Neural cell (in vitro differentiated cells): ENCODE data around the gene ASIC4. TPM values are rescaled to one million over a fixed set of nuclear protein-coding genes. Genes with fewer than 3 reads are reported as not detected.

Experiments used
- H2AFZ ChIP-seq: fragments of 200-600, 300-800 bp; sonication (generic), shearing (Covaris generic); 2 replicates; pipeline ENCODE4 v1.6.0; 2014; ENCODE audit warnings: low read depth, mild to moderate bottlenecking, antibody characterized with exemption, low read length, moderate library complexity
- H3F3A ChIP-seq: fragments of 200-600 bp; shearing (Covaris generic); 2 replicates; pipeline ENCODE4 v1.6.1; 2016; ENCODE audit warnings: mild to moderate bottlenecking, moderate library complexity, mixed read lengths, antibody characterized with exemption, low read length; ENCODE audit not compliant: insufficient read depth, poor library complexity, severe bottlenecking
- H3K27ac ChIP-seq: fragments of 200-600, 300-800 bp; sonication (generic), shearing (Covaris generic); 2 replicates; pipeline ENCODE4 v1.5.1; 2014; ENCODE audit warnings: mild to moderate bottlenecking, low read length, moderate library complexity
- H3K27me3 ChIP-seq: fragments of 300-800, 200-600 bp; sonication (generic), shearing (Covaris generic); 2 replicates; pipeline ENCODE4 v1.6.0; 2014; ENCODE audit warnings: mild to moderate bottlenecking, low read depth, low read length, moderate library complexity; ENCODE audit not compliant: insufficient read depth
- H3K36me3 ChIP-seq: fragments of 300-800, 200-600 bp; sonication (generic), shearing (Covaris generic); 2 replicates; pipeline ENCODE4 v1.5.1; 2014; ENCODE audit warnings: mild to moderate bottlenecking, antibody characterized with exemption, low read length, moderate library complexity; ENCODE audit not compliant: insufficient read depth
- H3K4me2 ChIP-seq: fragments of 300-800, 200-600 bp; sonication (generic), shearing (Covaris generic); 2 replicates; pipeline ENCODE4 v1.6.0; 2014; ENCODE audit warnings: mild to moderate bottlenecking, low read length
- H3K4me3 ChIP-seq: fragments of 300-800, 200-600 bp; sonication (generic), shearing (Covaris generic); 2 replicates; pipeline ENCODE4 v1.5.1; 2014; ENCODE audit warnings: mild to moderate bottlenecking, low read length, moderate library complexity
- H3K79me2 ChIP-seq: fragments of 200-600 bp; shearing (Covaris generic); replicated peaks from 2 replicates; pipeline ENCODE4 v1.6.0; 2014; ENCODE audit warnings: mild to moderate bottlenecking, low read length, moderate library complexity; ENCODE audit not compliant: insufficient read depth
- H3K9ac ChIP-seq: fragments of 300-800, 200-600 bp; sonication (generic), shearing (Covaris generic); 2 replicates; pipeline ENCODE4 v1.6.1; 2016; ENCODE audit warnings: mild to moderate bottlenecking, low read length, mixed read lengths
- H3K9me2 ChIP-seq: fragments of 200-600 bp; shearing (Covaris generic); 2 replicates; pipeline ENCODE4 v1.6.1; 2016; ENCODE audit warnings: mild to moderate bottlenecking, low read length, mixed read lengths; ENCODE audit not compliant: insufficient read depth
- H3K9me3 ChIP-seq: fragments of 200-600, 300-800 bp; sonication (generic), shearing (Covaris generic); 2 replicates; pipeline ENCODE4 v1.6.1; 2016; ENCODE audit warnings: mild to moderate bottlenecking, mixed run types, low read length, moderate library complexity, mixed read lengths
- H4K20me1 ChIP-seq: fragments of 200-600 bp; shearing (Covaris generic); 2 replicates; pipeline ENCODE4 v1.6.1; 2016; ENCODE audit warnings: mild to moderate bottlenecking, mixed run types; ENCODE audit not compliant: insufficient read depth
- CTCF ChIP-seq: fragments of 450-650 bp; IDR thresholded peaks from 2 replicates; pipeline ENCODE4 v1.5.1; 2014; ENCODE audit warnings: antibody characterized with exemption, mild to moderate bottlenecking, moderate library complexity; ENCODE audit not compliant: poor library complexity, severe bottlenecking
- EP300 ChIP-seq: fragments of 450-650 bp; conservative IDR thresholded peaks from 2 replicates; pipeline ENCODE4 v1.6.1; 2014; ENCODE audit warnings: antibody characterized with exemption, mild to moderate bottlenecking, moderate library complexity; ENCODE audit not compliant: poor library complexity, severe bottlenecking
- EZH2 ChIP-seq: fragments of 200-600, 300-800 bp; shearing (Covaris generic), sonication (generic); IDR thresholded peaks from 2 replicates; pipeline ENCODE4 v1.6.1; 2014; ENCODE audit warnings: antibody characterized with exemption, low read length, borderline replicate concordance, mild to moderate bottlenecking; ENCODE audit not compliant: insufficient read depth, poor library complexity, severe bottlenecking
- MXI1 ChIP-seq: fragments of 450-650 bp; conservative IDR thresholded peaks from 2 replicates; pipeline ENCODE4 v1.6.1; 2014; ENCODE audit warnings: antibody characterized with exemption, mild to moderate bottlenecking; ENCODE audit not compliant: poor library complexity, severe bottlenecking
- POLR2AphosphoS5 ChIP-seq: IDR thresholded peaks from 2 replicates; pipeline ENCODE4 v1.6.1; 2012
- RAD21 ChIP-seq: fragments of 450-650 bp; conservative IDR thresholded peaks from 2 replicates; pipeline ENCODE4 v1.6.1; 2014; ENCODE audit warnings: antibody characterized with exemption, mild to moderate bottlenecking, moderate library complexity
- REST ChIP-seq: IDR thresholded peaks from 2 replicates; pipeline ENCODE4 v1.6.1; 2012; ENCODE audit warnings: borderline replicate concordance
- SMC3 ChIP-seq: fragments of 450-650 bp; conservative IDR thresholded peaks from 2 replicates; pipeline ENCODE4 v1.6.1; 2014; ENCODE audit warnings: antibody characterized with exemption, mild to moderate bottlenecking, moderate library complexity; ENCODE audit not compliant: poor library complexity
- TAF1 ChIP-seq: IDR thresholded peaks from 2 replicates; pipeline ENCODE4 v1.6.1; 2012; ENCODE audit warnings: low read depth
- polyA plus RNA-seq: library from polyadenylated mRNA; depleted of rRNA; stranded (reverse); fragments of >200 nt; gene quantifications from 2 replicates; pipeline ENCODE4 v1.2.3, GENCODE V29; 2014

ASIC4 gene
- polyA plus RNA-seq, 1 donor from 2014 or later, result 2.7 TPM

GRCh38 chr2:219557791-219558785, 43.8 kb downstream of the ASIC4 start:
- no peaks in the 10 kb centered on the region for H3K9me3 ChIP-seq
- H3K27me3 ChIP-seq, result peaks cover 1% of the 10 kb centered on the region
- H3K4me2 ChIP-seq, result no peak overlapping the region
- no peaks in the 10 kb centered on the region for H3K36me3 ChIP-seq
- no peak for TF ChIP-seq MXI1
- TF ChIP-seq CTCF, result no peak
- TF ChIP-seq EP300, result no peak
- no peak for TF ChIP-seq REST
- TF ChIP-seq POLR2AphosphoS5, result no peak
- TF ChIP-seq RAD21, result no peak
- TF ChIP-seq TAF1, result no peak
- no peak for TF ChIP-seq EZH2
- TF ChIP-seq SMC3, result no peak
- H2AFZ ChIP-seq, result no peak overlapping the region
- H3K27ac ChIP-seq, result no peak overlapping the region
- H3K79me2 ChIP-seq, result no peaks in the 10 kb centered on the region
- no peak overlapping the region for H3K9ac ChIP-seq
- no peaks in the 10 kb centered on the region for H4K20me1 ChIP-seq
- H3F3A ChIP-seq, result no peaks in the 10 kb centered on the region
- H3K4me3 ChIP-seq, result no peak overlapping the region
- H3K9me2 ChIP-seq, result no peaks in the 10 kb centered on the region

GRCh38 chr2:219559156-219559915, 45.1 kb downstream of the ASIC4 start:
- Histone ChIP-seq H3K4me3 (no peak overlapping the region), H3K9me2 (no peaks in the 10 kb centered on the region), H3F3A (no peaks in the 10 kb centered on the region), H2AFZ (no peak overlapping the region), H3K9me3 (no peaks in the 10 kb centered on the region), H4K20me1 (no peaks in the 10 kb centered on the region), H3K9ac (no peak overlapping the region), H3K36me3 (no peaks in the 10 kb centered on the region), H3K4me2 (no peak overlapping the region), H3K79me2 (no peaks in the 10 kb centered on the region), H3K27ac (no peak overlapping the region), H3K27me3 (no peaks in the 10 kb centered on the region)
- no peak for TF ChIP-seq EP300
- TF ChIP-seq EZH2, result no peak
